Neutrophil (primary cell): ENCODE data around the gene SNAP23.
A peak's percentile ranks its signal among the peaks of the same experiment; 100 is the strongest.

Experiments used
- H3K27ac ChIP-seq: fragments of 200-600 bp; sonication (generic); 2 replicates; pipeline ENCODE4 v1.5.1; 2016; ENCODE audit warnings: mild to moderate bottlenecking, moderate library complexity
- H3K27me3 ChIP-seq: fragments of 200-600 bp; sonication (generic); 2 replicates; pipeline ENCODE4 v1.6.0; 2016; ENCODE audit warnings: mild to moderate bottlenecking
- H3K36me3 ChIP-seq: fragments of 200-600 bp; sonication (generic); 2 replicates; pipeline ENCODE4 v1.5.1; 2017
- H3K4me1 ChIP-seq, 2 experiments: fragments of 200-600 bp in 1 of 2; sonication (generic) in 1 of 2; 1 replicate in 1 of 2; 2 replicates in 1 of 2; pipeline versions ENCODE4 v1.5.1 to v1.6.1; 2013 to 2016; ENCODE audit warnings: low read depth in 1 of 2, low read length in 1 of 2, mild to moderate bottlenecking in 1 of 2, moderate library complexity in 1 of 2; ENCODE audit not compliant: control insufficient read depth in 1 of 2, insufficient read depth in 1 of 2
- H3K4me3 ChIP-seq, 2 experiments: fragments of 200-600 bp in 1 of 2; sonication (generic) in 1 of 2; 1 replicate in 1 of 2; 2 replicates in 1 of 2; pipeline ENCODE4 v1.5.1; 2013 to 2016; ENCODE audit warnings: low read depth in 1 of 2, low read length in 1 of 2, mild to moderate bottlenecking in 1 of 2, moderate library complexity in 1 of 2
- H3K9me3 ChIP-seq: fragments of 200-600 bp; sonication (generic); 2 replicates; pipeline ENCODE4 v1.5.1; 2016
- TF ChIP-seq, protein P1 (sequence below): fragments of 200-600 bp; sonication (generic); IDR thresholded peaks from 2 replicates; pipeline ENCODE4 v1.5.1; 2016; ENCODE audit warnings: antibody characterized with exemption

The SNAP23 gene

DNA sequence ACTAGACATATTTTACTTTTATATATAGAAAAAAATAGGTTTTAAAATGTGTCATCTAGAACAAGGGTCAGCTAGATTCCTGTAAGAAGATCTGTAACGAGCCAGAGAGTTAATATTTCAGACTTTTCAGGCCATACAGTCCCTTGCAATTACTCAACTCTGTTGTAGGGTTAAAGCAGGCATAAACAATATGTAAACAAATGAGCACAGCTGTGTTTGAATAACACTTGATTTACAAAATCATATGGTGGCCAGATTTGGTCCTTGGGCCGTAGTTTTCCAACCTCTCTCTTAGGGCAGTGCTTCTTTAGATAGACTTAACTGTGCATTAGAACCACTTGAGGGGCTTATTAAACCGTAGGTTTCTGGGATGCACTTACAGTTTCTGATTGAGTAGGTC is 33.5 kb downstream of the SNAP23 start:
- TF ChIP-seq, protein P1, sequence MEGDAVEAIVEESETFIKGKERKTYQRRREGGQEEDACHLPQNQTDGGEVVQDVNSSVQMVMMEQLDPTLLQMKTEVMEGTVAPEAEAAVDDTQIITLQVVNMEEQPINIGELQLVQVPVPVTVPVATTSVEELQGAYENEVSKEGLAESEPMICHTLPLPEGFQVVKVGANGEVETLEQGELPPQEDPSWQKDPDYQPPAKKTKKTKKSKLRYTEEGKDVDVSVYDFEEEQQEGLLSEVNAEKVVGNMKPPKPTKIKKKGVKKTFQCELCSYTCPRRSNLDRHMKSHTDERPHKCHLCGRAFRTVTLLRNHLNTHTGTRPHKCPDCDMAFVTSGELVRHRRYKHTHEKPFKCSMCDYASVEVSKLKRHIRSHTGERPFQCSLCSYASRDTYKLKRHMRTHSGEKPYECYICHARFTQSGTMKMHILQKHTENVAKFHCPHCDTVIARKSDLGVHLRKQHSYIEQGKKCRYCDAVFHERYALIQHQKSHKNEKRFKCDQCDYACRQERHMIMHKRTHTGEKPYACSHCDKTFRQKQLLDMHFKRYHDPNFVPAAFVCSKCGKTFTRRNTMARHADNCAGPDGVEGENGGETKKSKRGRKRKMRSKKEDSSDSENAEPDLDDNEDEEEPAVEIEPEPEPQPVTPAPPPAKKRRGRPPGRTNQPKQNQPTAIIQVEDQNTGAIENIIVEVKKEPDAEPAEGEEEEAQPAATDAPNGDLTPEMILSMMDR = no peak
- H3K4me1 ChIP-seq = no peaks in the 10 kb centered on the region
- no peak overlapping the region for H3K4me3 ChIP-seq
- H3K36me3 ChIP-seq = peaks cover 91% of the 10 kb centered on the region
- no peaks in the 10 kb centered on the region for H3K9me3 ChIP-seq
- H3K27me3 ChIP-seq = no peaks in the 10 kb centered on the region
- no peak overlapping the region for H3K27ac ChIP-seq

DNA sequence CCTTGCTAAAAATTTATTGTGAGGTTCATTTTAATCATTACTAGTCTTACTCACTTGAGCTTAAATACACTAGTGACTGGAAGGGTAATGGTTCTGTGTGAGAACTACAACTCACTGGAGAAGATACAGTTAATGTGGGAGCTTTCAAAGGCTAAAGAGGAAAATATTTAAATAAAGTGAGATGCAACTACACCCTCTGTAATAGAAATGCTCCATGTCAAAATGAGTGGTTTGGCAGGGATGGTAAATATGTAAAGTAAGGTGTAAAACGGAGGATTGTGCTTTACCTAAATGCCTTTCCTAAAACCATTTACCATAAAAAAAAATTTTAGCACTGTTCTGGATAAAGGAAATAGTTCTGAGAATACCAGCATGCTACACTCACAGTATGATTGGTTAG is 37.8 kb downstream of the SNAP23 start:
- TF ChIP-seq, protein P1 = no peak
- Histone ChIP-seq H3K27ac (no peak overlapping the region), H3K36me3 (peaks cover 96% of the 10 kb centered on the region), H3K4me1 (no peaks in the 10 kb centered on the region), H3K27me3 (no peaks in the 10 kb centered on the region), H3K9me3 (no peaks in the 10 kb centered on the region), H3K4me3 (no peak overlapping the region)

DNA sequence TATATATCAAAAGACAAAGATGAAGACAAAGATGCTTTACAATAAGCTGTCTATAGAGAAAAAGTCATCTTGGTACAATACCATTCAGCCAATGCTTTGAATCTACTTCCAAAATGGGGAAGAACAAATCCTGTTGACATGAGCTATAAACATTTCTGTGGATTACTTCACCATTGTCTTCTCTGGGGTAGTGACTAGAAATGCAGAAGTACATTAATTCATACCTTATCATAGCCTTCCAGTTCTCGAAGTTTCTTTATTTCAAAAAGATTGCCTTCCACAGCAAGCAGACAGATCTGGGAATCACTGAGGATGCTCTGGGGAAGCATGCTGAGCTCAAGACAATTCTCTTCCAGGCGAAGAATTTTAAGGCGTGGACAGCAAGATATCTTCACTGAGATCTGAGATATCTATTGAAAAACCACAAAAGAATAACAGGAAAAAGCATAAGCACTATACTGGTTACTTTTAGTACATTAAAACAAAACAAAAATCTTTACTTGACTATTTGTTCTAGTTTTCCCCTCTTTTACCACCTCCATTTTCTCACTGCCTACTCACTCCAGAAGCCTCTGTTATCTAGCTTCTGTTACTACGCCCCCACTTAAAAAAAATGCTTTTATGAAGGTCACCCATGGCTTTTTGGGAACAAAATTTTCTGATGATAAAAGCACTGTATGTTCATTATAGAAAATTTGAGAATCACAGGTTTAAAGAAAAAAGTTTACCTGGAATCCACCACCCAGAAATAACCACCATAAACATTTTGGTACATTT is 49.6 kb downstream of the SNAP23 start:
- peak overlapping the region in 1 of 2 experiments; percentile 31 for H3K4me3 ChIP-seq
- peaks cover 29% of the 10 kb centered on the region for H3K36me3 ChIP-seq
- peak overlapping the region; percentile 82 for H3K27ac ChIP-seq
- peaks cover 48 to 52% of the 10 kb centered on the region in 2 experiments for H3K4me1 ChIP-seq
- no peaks in the 10 kb centered on the region for H3K9me3 ChIP-seq
- no peaks in the 10 kb centered on the region for H3K27me3 ChIP-seq
- TF ChIP-seq, protein P1 = no peak

DNA sequence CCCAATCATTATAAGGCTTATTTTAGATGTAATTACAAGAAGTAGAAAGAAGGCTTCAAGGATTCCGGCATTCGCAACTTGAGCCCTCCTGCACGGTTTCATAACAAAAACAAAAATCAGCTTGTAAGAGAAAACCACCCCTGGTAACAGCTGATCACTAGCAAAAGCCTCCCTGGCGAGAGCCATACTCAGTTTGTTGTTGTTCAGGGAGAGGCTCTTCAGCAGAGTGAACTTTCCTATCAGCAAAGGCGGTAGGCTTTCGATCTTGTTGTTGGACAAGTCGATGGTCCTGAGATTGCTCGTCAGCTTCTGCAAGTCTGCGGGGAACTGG is 52.4 kb downstream of the SNAP23 start:
- H3K27me3 ChIP-seq = no peaks in the 10 kb centered on the region
- H3K4me1 ChIP-seq = peaks cover 52 to 57% of the 10 kb centered on the region in 2 experiments
- TF ChIP-seq, protein P1 = no peak
- H3K27ac ChIP-seq = peak overlapping the region; percentile 92
- no peaks in the 10 kb centered on the region for H3K9me3 ChIP-seq
- peak overlapping the region; percentile 80 to 97 for H3K4me3 ChIP-seq
- H3K36me3 ChIP-seq = peaks cover 11% of the 10 kb centered on the region

DNA sequence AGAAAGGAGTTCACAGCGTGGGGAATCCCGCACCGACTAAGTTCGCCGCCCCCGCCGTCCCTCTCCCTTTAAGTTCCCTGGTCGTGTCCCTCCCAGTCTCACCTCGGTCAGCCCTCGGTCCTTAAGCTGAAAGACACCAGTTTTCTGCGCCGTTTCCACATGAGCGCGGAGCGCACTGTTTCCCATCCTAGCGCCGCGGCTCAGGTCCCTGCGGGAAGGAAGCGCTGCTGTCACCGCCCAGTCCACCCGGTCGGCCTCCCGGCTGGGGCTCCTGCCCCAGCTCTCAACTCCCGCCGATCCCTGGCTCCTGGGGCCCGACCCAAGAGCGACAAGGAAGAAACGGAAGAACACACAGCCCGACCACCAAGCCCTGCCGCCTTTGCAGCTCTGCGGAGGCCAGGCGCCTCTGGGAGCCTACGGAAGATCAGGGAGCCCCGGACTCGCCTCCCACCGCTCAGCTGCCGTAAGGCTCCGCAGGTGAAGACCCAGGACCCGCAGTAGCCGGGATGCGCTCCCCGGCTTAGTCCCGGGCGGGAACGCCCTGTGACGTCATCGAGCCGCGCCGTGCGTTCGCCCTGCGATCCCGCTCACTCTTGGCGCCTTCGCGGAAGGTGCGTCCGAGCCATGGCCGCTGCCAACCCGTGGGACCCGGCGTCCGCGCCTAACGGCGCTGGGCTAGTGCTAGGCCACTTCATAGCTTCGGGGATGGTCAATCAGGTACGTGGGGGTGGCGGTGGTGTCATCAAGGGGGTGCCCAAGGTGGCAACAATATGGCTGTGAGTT is 53.0 kb downstream of the SNAP23 start, which contains the start of the genes HAUS2 and LRRC57:
HAUS2 (plus strand) TSS at position 590 of the 783 bp plus-strand sequence; CDS start at position 625, 35 bp downstream.
LRRC57 (minus strand) TSS at position 545 of the 783 bp plus-strand sequence; CDS start at position 186, 359 bp downstream.
- Histone ChIP-seq H3K27me3 (no peaks in the 10 kb centered on the region), H3K4me1 (peaks cover 54 to 61% of the 10 kb centered on the region in 2 experiments), H3K9me3 (no peaks in the 10 kb centered on the region), H3K27ac (peak within 1 kb of the TSS; percentile 92), H3K4me3 (peak within 1 kb of the TSS; percentile 80 to 97), H3K36me3 (peaks cover 5% of the 10 kb centered on the region)
- TF ChIP-seq, protein P1 = no peak
